Measurements from ENCODE around the gene HEPN1.

GRCh38 chr11:124919898-124920297 is 848 bp downstream of the HEPN1 start:
- TF ChIP-seq CTCF (conservative IDR thresholded peaks at IDR 0.05) (no peak), EZH2 (IDR thresholded peaks at IDR 0.05; ENCODE audit: low read depth) (no peak)
